Measurements from ENCODE around the gene NUTF2.

The NUTF2 gene

DNA sequence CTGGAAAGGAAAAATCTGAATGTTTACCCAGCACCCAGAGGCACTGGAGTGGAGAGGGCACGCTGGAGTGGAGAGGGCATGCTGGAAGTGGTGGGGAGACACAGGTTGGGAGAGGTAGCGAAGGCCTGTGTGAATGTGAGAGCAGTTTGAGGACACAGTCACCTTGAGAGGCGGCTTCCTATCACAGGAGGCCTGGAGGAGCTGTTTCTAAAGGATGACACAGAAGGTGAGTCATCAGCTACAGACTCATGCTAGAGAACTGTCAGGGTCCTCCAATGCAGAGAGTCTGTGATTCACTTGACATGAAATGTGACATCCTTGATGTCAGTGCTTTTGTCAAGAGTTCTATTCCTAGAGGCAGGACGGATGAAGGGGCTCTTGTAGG, 71.1 kb downstream of the NUTF2 start:
- Histone ChIP-seq H3K4me2 (ENCODE audit: low read length) (no peak overlapping the region), H2AFZ (no peak overlapping the region), H3K27me3 (ENCODE audit: control insufficient read depth, insufficient read depth, low read length) (no peaks in the 10 kb centered on the region), H3K4me1 (peaks cover 13% of the 10 kb centered on the region), H3K4me3 (ENCODE audit: low read depth, low read length) (no peak overlapping the region), H3K36me3 (ENCODE audit: control insufficient read depth, insufficient read depth, low read length) (no peaks in the 10 kb centered on the region), H3K9ac (no peak overlapping the region), H3K79me2 (peaks cover 74% of the 10 kb centered on the region), H3K27ac (peak overlapping the region; percentile 52), H3K9me3 (ENCODE audit: control insufficient read depth, low read length) (no peaks in the 10 kb centered on the region)
- TF ChIP-seq, protein P1, sequence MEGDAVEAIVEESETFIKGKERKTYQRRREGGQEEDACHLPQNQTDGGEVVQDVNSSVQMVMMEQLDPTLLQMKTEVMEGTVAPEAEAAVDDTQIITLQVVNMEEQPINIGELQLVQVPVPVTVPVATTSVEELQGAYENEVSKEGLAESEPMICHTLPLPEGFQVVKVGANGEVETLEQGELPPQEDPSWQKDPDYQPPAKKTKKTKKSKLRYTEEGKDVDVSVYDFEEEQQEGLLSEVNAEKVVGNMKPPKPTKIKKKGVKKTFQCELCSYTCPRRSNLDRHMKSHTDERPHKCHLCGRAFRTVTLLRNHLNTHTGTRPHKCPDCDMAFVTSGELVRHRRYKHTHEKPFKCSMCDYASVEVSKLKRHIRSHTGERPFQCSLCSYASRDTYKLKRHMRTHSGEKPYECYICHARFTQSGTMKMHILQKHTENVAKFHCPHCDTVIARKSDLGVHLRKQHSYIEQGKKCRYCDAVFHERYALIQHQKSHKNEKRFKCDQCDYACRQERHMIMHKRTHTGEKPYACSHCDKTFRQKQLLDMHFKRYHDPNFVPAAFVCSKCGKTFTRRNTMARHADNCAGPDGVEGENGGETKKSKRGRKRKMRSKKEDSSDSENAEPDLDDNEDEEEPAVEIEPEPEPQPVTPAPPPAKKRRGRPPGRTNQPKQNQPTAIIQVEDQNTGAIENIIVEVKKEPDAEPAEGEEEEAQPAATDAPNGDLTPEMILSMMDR (IDR thresholded peaks at IDR 0.05): no peak

DNA sequence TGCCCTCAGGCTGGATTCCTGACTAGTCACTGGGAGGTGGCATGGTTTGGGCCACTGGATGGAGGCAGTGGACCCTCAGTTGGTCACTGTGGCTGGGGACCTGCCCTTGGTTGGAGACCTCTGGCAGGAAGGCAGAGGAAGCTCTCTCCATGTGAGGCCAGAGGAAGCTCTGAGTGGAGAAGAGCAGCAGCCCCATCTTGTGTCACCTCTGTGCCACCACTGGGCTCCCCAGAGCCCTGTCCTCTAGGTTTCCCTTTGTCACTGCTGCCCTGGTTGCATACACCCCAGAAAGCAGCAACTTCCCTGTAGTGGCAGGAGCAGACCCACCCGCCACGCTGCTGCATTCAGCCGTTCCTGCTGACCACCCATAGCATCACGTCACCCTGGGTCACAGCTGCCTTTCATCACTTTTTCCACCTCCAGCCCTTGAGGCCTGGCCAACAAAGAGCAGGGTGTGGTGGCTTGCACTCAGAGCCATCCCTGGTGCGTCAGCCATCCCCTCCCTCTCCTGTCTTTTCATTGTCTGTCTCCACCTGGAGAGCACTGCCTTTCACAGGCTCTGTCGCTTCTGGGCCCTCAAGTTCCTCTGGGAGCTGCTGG, 73.0 kb downstream of the NUTF2 start:
- no peak overlapping the region for H3K9ac ChIP-seq
- peaks cover 13% of the 10 kb centered on the region for H3K4me1 ChIP-seq

More for the DNA sequence above, 73.0 kb downstream of the NUTF2 start:
- no peak overlapping the region for H3K4me2 ChIP-seq (ENCODE audit: low read length)
- TF ChIP-seq, protein P1 (IDR thresholded peaks at IDR 0.05): no peak
- no peak overlapping the region for H2AFZ ChIP-seq
- H3K79me2 ChIP-seq: peaks cover 70% of the 10 kb centered on the region
- no peak overlapping the region for H3K27ac ChIP-seq
- no peaks in the 10 kb centered on the region for H3K9me3 ChIP-seq (ENCODE audit: control insufficient read depth, low read length)
- H3K36me3 ChIP-seq (ENCODE audit: control insufficient read depth, insufficient read depth, low read length): no peaks in the 10 kb centered on the region
- no peak overlapping the region for H3K4me3 ChIP-seq (ENCODE audit: low read depth, low read length)
- no peaks in the 10 kb centered on the region for H3K27me3 ChIP-seq (ENCODE audit: control insufficient read depth, insufficient read depth, low read length)
